HG02610 (cell line): ENCODE data around the gene CASP14.
"Not testable (repeated sequence)": the region's sequence is repeated elsewhere in the genome, so short reads cannot be mapped to it uniquely, and the experiment has no call there.

Source experiments
- ATAC-seq: cut with Tn5 transposase; IDR thresholded peaks from one replicate; pipeline ENCODE4 v1.9.1; 2021; ENCODE audit warnings: mild to moderate bottlenecking, moderate library complexity; ENCODE audit not compliant: unreplicated experiment

Gene CASP14

DNA sequence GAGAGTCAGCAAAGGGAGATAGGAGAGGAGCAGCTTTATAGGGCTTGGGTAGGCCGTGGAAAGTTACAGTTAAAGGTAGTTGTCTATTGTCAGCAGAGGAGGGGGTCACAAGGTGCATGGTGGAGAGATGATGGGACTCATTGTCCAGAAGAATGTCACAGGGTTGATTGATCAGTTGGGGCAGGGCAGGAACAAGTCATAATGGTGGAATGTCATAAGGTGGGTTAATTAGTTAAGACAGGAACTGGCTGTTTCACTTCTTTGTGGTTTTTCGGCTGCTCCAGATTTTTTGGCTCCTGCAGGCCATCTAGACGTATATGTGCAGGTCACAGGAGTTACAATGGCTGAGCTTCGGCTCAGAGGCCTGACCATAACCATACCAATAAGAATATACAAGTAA is 21.1 kb downstream of the CASP14 start:
- not testable (repeated sequence) for ATAC-seq

DNA sequence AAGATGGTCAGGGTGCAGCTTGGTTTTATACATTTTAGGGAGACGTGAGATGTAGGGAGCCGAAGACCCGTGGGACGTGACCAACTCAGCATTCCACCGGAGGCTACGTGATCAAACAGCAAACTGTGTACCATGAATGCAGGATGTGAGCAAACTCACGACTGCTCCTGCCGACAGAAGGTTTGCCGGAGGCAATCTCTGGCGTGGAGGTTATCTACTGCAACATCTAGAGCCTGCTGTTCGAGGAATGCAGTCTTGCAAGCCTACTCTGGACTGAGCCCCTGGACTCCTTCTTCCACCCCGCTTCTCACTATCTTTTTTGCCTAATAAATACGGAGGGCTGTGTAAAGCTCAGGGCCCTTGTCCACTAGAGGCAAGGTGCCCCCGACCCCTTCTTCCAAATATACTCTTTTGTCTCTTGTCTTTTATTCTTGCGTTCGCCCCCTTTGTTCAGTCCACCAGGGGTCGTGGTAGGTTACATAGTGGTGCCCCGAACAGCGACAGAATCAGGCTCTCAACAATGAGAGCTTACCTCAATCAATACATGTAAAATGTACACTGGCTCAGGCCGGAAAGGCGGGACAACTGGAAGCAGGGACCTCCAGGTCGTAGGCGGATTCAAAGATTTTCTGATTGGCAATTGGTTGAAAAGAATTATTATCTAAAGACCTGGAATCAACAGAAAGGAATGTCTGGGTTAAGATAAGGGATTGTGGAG is 23.8 kb downstream of the CASP14 start:
- ATAC-seq: no peak

DNA sequence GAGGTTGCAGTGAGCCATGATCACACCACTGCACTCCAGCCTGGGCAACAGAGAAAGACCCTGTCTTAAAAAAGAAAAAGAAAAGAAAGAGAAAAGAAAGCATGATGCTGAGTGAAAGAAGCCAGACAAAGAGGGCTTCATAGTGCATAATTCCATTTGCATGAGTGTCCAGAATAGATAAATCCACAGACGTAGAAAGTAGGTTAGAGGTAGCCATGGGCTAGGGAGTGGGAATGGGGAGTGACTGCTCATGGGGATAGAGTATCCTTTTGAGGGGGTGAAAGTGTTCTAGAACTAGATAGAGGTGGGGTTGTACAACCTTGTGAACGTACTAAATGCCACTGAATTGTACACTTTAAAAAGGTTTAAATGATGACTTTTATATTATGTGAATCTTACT is 25.1 kb downstream of the CASP14 start:
- ATAC-seq: no peak

DNA sequence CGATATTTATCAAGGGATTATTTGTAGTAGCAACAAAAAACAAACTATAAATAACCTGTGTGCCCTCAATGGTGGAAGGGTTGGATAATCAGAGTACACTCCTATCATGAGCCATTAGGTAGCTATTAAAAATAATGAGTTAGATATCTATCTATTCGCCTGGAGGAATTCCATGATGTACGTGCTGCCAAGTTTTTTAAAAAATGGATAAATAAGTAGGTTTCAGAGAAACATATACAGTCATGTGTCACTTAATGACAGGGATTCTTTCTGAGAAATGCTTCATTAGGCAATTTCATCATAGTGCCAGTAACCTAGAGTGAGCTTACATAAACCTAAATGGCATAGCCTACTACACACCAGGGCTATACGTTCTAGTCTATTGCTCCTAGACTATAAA is 26.5 kb downstream of the CASP14 start:
- ATAC-seq: no peak

DNA sequence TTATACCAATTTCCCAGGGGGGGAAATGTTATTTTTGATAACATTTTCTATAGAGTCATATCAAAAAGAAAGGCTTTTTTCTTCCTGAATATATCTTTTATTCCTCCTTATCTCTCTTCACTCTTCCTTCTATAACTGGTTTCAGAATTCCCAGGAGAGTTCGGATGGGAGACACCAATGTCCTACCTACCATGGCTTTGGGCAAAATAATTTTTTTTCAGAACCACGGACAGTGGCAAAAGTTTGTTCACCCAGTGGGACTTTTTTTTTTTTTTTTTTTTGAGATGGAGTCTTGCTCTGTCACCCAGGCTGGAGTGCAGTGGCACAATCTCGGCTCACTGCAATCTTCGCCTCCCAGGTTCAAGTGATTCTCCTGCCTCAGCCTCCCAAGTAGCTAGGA is 30.7 kb downstream of the CASP14 start:
- not testable (repeated sequence) for ATAC-seq

DNA sequence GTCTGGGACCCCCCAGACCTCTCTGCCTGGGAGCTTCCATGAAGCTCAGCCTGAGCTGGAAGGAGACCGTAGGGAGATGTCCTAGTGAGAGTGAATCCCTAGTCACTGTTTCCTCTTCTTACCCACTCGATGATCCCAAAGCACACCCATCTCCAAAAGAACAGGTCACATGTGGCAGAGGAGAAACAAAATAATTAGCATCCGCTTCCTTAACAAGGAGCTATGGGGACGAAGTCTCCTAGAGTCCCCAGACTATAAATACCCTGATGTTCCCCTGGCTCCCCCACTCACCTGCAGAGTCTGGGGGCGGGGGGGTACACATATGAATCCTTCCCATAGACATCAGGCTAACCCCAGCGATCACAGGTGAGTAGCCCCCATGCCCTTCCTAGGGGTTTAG is 32.6 kb downstream of the CASP14 start, which contains the start of gene OR1I1:
Gene OR1I1 (plus strand): TSS at position 301 of the 400 bp plus-strand sequence. CDS start 4,855 bp downstream, outside the sequence.
- ATAC-seq: no peak

DNA sequence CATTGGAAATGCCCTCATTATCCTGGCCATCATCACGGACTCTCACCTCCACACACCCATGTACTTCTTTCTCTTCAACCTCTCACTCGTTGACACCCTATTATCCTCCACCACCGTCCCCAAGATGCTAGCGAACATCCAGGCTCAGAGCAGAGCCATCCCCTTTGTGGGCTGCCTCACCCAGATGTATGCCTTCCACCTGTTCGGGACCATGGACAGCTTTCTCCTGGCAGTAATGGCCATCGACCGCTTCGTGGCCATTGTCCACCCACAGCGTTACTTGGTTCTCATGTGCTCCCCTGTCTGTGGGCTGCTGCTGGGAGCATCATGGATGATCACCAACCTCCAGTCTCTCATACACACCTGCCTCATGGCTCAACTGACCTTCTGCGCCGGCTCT is 37.9 kb downstream of the CASP14 start:
- no peak for ATAC-seq

DNA sequence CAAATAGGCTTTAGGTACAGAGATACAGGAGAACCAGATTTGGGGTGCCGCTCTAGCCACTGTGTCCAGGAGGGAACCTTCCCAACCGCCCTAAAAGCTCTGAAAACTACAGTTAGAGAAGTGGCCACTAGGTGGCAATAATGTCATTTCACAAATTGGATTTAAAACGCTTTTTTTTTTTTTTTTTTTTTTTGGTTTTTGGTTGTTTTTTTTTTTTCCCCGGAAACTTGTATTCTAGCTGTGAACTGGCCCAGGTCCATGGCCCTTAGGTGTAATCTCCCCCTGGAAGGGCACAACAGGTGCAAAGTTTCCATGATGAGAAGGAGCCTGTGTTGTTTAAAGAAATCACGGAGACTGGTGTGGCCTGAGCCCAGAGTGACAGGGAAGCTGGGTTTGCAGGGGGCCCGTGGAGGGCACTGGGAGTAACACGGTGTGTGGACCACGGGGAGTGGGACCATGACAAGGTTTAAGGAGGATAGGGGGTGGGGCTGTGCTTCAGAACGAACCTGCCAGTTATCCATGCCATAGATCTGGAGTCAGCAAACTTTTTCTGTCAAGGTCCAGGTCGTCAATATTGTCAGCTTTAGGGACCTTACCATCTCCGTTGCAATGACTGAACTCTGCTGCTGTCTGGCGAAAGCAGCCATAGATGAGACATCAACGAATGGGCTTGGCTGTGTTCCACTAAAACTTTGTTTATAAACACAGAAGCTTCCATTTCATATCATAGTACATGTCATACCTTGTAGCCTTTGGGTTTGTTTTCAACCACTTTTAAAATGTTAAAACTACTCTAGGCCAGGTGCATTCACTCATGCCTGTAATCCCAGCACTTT is 42.9 kb downstream of the CASP14 start:
- no peak for ATAC-seq

DNA sequence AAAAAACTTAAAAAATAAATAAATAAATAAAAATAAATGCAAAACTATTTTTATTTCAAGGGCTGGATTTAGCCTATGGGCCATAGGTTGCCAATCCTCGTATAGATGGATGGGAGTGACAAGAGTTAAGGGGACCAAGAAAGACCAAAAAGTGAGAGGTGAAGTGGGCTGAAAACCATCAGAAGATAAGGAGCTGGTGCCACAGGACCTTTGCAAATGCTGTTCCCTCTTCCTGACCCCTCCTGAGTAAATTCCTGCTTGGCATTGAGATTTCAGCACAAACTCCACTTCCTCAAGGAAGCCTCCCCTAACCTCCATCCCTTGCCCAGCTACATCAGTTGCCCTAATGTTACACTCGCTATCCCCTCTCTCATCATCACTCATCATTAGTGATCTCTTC is 43.7 kb downstream of the CASP14 start:
- no peak for ATAC-seq

DNA sequence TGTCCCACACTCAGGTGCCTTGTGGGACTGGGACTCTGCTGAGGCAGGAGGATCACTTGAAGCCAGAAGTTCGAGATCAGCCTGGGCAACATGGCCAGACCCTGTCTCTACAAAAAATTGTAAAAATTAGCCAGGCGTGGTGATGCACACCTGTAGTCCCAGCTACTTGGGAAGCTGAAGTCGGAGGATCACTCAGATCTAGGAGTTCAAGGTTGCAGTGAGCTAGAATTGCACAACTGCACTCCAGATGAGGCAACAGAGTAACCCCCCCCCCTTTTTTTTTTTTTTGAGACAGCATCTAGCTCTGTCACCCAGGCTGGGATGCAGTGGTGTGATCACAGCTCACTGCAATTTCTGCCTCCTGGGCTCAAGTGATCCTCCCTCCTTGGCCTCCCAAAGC is 46.9 kb downstream of the CASP14 start:
- ATAC-seq: no peak

DNA sequence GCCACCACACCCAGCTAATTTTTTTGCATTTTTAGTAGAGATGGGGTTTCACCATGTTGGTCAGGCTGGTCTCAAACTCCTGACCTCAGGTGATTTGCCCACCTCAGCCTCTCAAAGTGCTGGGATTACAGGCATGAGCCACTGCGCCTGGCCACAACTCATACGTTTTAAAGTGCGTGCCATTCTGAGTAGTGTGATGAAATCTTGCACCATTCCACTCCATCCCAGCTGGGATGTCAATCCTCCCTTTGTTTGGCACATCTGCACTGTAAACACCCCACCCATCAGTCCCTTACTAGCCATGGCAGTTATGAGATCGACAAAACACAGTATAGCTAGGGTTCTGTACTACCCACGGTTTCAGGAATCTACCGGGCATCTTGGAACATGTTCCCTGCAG is 48.7 kb downstream of the CASP14 start:
- ATAC-seq: not testable (repeated sequence)

DNA sequence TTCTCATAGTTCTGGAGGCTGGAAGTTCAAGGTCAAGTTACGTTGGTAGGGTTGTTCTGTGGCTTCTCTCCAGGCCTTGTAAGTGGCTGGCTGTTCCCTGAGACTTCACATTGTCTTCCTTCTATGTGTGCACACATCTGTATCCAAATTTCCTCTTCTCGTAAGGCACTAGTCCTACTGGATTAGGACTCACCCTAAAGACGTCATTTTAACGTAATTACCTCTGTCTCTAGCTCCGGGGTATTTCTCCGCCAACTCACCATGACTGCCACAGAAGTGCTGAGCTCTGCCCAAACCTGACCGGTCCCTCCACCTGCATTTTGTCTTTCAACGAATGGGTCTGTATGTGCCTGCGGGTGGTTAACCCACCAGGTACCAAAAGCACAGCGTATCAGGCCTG is 49.2 kb downstream of the CASP14 start:
- ATAC-seq: no peak

DNA sequence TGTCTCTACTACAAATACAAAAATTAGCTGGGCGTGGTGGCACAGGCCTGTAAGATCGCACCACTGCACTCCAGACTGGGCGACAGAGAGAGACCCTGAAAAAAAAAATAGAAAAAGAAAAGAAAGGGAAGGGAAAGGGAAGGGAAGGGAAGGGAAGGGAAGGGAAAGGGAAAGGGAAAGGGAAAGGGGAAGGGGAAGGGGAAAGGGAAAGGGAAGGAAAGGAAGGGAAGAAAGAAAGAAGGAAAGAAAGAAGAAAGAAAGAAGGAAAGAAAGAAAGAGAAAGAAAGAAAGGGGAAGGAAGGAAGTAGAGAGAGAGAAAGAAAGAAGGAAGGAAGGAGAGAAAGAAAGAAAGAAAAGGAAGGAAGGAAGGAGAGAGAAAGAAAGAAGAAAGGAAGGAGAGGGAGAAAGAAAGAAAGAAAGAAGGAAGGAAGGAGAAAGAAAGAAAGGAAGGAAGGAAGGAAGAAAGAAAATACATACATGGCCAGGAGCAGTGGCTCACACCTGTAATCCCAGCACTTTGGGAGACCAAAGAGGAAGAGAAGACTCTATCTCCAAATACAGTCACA is 49.8 kb downstream of the CASP14 start:
- no peak for ATAC-seq

DNA sequence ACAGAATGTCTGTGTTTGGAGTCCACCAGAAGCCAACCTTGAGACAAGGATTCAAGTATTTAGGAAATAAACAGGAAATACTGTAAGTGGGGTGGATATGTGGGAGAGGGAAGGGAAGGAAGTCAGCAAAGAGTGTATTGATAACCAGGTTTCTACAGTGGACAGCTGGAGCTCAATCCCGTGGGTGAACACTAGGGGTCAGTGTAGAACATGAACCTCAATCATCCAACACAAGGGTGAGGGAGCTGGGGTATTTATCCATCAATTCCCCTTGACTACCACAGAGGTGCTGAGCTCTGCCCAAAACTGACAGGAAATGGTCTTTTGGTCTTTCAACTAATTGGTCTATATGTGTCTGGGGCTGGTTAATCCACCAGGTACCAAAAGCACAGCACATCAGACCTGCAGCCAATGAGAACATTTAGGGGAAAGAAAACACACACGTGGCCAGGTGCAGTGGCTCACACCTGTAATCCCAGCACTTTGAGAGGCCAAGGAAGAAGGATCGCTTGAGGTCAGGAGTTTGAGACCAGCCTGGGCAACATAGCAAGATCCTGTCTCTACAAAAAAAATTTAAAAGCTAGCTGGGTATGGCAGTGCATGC is 52.3 kb downstream of the CASP14 start:
- ATAC-seq: no peak

DNA sequence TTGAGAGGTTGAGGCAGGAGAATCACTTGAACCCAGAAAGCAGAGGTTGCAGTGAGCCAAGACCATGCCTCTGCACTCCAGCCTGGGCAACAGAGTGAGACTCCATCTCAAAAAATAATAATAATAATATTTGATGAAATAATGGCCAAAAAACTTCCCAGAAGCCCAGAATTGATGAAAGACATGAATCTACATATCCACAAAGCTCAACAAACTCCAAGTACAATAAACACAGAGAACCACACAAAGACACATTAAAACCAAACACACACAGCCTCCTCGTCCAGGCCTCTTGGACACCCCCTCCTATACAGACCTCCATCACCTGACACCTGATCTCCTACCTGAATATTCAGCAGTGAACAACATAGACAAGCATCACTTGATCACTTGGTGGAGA is 54.7 kb downstream of the CASP14 start:
- ATAC-seq: no peak

DNA sequence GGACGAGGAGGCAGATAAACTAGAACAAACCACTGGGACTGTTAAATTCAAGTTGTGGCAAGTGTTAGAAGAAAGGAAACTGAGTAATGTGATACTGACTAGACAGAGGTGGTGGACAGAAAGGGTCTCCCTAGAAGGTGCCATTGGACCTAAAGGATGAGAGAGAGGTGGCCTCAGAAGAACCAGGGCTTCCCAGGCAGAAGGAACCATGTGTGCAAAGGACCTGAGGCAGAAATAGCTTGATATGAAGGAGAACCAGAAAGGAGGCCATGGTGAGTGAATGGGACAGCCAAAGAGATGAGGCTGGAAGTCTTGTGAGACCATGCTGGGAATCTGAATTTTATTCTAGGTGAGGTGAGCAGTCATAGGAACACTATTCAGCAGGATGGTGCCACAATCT is 55.1 kb downstream of the CASP14 start:
- ATAC-seq: no peak

DNA sequence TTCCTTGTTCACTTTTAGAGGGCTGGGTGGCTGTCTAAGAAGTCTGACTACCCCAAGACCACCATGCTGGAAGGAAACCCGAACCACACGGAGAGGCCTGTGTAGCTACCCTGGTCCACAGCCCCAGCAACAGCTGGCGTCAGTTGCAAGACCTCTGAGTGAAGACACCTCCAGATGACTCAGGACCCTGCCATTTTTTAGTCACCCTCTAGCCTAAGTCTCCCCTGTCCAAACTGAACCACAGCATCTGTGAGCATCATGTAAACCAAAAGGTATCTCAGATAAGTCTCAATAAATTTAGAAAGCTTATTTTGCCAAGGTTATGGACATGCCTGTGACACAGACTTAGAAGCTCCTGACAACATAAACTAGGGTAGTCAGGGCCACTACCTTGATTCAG is 55.8 kb downstream of the CASP14 start:
- ATAC-seq: no peak

DNA sequence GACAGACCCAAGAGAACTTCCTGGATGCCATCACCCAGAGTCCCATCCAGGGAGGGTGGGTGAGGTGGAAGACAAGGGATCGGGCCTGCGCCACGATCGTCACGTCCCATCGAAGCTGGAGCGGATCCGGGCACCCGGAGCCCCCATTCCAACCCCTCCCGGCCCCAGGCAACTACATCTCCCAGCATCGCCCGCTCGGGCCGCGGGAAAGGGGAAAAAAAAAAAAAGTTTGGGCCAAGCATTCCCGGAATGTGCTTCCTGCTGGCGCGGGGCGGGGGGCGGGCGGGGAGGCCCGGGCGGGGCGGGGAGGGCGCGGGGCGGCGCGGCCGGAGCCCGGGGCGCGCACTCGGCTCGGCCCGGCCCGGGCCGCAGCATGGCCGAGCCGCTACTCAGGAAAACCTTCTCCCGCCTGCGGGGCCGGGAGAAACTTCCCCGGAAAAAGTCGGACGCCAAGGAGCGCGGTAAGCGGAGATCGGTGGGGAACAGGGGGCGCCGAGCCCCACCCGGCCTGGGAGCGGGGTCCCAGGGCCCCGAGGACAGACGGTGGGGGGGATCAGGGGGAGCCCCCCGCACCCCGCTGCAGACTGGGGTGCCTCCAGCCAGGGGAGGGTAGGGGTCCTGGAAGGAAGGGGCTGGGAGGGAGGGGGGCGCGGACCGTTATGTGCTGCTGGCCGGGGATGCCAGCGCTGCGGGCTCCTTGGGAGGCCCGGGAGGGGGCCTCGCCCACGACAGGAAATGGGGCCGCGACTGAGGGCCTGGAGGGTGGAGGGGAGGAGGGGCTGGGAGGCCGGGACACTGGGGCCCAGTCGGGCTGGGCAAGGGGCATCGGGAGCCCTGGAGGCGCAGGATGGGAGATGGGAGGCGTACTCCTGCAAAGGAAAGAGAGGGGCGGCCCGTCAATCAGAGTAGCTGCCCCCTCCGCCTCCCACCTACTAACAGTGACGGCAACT is 58.1 kb downstream of the CASP14 start, which contains the start of gene SYDE1:
Gene SYDE1 (plus strand): TSS at position 341 of the 950 bp plus-strand sequence. CDS start 33 bp downstream, at position 374.
- ATAC-seq: no peak
